NB4 (cell line): ENCODE measurements around the gene SLC22A8.
"Not testable (repeated sequence)": the region's sequence is repeated elsewhere in the genome, so short reads cannot be mapped to it uniquely, and the experiment has no call there.

Experiments
- DNase-seq: peaks from one replicate; pipeline ENCODE4 v3.0.0; 2010; ENCODE audit warnings: low read depth
- H3K4me3 ChIP-seq: one replicate; pipeline ENCODE4 v1.5.1; 2011; ENCODE audit warnings: mild to moderate bottlenecking, low read depth, low read length, moderate library complexity
- MAX ChIP-seq: IDR thresholded peaks from 2 replicates; pipeline ENCODE4 v1.6.1; 2011; ENCODE audit warnings: low read depth, low read length
- MYC ChIP-seq: IDR thresholded peaks from 2 replicates; pipeline ENCODE4 v1.6.1; 2011; ENCODE audit warnings: low read depth, low read length
- POLR2A ChIP-seq: IDR thresholded peaks from 2 replicates; pipeline ENCODE4 v1.6.1; 2011; ENCODE audit warnings: mild to moderate bottlenecking; ENCODE audit not compliant: insufficient read length; ENCODE audit errors: extremely low read depth
- TF ChIP-seq, protein P1 (sequence below): IDR thresholded peaks from one replicate; pipeline ENCODE4 v1.5.1; 2012; ENCODE audit warnings: low read depth, low read length

Gene SLC22A8

GRCh38 chr11:62954478-62954877 is 61.2 kb downstream of the SLC22A8 start:
- no peak for DNase-seq
- TF ChIP-seq MAX (no peak), MYC (no peak), POLR2A (no peak)
- no peak overlapping the region for H3K4me3 ChIP-seq

DNA sequence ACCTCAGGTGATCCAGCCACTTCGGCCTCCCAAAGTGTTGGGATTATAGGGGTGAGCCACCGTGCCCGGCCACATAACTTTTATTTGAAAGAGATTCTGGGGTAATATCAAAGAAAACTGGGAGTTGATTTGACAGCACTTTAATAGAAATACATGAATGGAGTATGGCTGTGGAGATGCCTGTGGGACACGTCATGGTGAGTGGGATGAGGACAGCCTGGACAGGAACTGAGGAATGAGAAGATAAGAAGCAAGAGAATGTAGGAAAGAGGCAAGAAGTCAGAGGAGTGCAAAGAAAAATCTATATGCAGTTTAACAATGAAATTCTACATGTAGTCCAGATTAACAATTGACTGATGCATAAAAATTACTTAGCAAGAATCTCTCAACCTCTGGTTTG is 61.8 kb downstream of the SLC22A8 start:
- no peak for TF ChIP-seq MYC
- TF ChIP-seq, protein P1, sequence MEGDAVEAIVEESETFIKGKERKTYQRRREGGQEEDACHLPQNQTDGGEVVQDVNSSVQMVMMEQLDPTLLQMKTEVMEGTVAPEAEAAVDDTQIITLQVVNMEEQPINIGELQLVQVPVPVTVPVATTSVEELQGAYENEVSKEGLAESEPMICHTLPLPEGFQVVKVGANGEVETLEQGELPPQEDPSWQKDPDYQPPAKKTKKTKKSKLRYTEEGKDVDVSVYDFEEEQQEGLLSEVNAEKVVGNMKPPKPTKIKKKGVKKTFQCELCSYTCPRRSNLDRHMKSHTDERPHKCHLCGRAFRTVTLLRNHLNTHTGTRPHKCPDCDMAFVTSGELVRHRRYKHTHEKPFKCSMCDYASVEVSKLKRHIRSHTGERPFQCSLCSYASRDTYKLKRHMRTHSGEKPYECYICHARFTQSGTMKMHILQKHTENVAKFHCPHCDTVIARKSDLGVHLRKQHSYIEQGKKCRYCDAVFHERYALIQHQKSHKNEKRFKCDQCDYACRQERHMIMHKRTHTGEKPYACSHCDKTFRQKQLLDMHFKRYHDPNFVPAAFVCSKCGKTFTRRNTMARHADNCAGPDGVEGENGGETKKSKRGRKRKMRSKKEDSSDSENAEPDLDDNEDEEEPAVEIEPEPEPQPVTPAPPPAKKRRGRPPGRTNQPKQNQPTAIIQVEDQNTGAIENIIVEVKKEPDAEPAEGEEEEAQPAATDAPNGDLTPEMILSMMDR = no peak
- TF ChIP-seq MAX = no peak
- TF ChIP-seq POLR2A = no peak
- DNase-seq = no peak
- no peak overlapping the region for H3K4me3 ChIP-seq

DNA sequence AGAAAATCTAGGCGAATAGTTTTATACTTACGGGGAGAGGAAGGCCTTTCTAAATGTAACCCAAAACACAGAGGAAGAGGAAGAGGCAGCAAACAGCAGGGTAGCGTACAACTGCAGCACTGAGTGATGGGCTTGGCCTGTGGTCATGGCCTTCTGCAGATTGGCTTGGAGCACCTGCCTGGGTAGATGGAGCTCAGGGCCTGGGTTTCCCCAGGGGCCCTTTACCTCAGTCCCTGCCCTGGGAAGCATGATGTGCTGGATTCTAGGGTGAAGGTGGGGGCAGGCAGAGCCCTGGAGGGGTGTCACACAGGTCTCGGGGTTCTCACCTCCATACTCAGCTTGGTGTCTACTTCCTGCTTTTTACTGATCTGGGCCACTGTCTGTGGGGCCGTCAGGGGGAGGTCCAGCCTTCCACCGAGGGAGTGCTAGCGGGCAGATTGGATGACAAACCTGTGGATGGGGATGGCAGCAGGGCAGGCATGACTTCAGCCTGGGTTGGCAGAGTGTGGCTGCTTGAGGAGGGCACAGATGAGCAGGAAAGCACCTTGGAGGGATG is 66.8 kb downstream of the SLC22A8 start:
- no peak overlapping the region for H3K4me3 ChIP-seq
- no peak for DNase-seq
- TF ChIP-seq, protein P1 = no peak
- TF ChIP-seq MYC (no peak), MAX (no peak), POLR2A (no peak)

- not testable (repeated sequence) for DNase-seq, H3K4me3 ChIP-seq
Measured at GRCh38 chr11:62945538-62945937, 70.1 kb downstream of the SLC22A8 start.
